HT1080 (cell line): ENCODE data around the gene FBXL7. TPM values are rescaled to one million over a fixed set of nuclear protein-coding genes. Genes with fewer than 3 reads are reported as not detected.

ENCODE experiments used
- DNase-seq: peaks from one replicate; pipeline ENCODE4 v3.0.0-alpha.2; 2015; ENCODE audit warnings: low read depth
- total RNA-seq: library from RNA; depleted of rRNA; stranded (reverse); fragments of >200 nt; shearing (Covaris generic); gene quantifications from 2 replicates; pipeline ENCODE4 v1.2.3, GENCODE V29; 2014

FBXL7 gene
- total RNA-seq, 1 experiment from 2014 or later: 2.5 TPM

DNA sequence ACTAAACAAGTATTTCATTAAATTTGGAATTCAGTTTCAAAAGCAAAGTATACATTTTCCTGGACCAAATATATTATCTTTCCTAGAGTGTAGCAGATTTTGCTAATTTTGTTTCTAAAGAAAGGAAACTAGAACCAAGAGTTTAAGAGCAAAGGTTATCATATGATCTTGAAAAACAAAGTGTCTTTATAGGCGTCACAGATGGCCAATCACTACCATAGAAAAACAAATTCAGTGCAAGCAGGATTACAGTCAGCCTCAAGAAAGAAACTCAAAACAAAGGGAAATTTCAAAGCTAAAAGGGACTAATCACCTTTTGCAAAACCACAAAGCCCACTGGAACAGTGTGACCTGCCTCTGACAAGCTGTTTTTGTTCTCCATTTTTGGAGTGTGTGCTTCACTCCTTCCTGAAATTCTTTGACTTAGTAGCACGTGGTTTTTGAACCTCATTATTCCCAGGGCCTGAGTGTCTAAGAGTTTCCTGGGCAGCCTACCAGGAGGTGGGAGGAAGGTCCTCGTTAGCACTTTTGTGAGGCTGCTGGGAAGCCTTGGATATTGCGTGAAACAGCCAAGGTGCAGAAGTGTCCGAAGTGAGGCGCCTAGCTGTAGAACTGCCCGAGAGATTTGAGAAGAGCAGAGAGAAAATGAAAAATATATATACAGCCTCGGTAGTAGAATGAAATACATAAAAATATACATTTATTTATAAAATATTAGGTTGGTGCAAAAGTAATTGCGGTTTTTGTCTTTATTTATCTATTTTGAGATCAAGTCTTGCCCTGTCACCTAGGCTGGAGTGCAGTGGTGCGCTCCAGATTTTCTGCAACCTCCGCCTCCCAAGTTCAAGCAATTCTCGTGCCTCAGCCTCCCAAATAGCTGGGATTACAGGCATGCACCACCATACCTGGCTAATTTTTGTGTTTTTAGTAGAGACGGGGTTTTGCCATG is 433.6 kb downstream of the FBXL7 start:
- peak; percentile 47 for DNase-seq

DNA sequence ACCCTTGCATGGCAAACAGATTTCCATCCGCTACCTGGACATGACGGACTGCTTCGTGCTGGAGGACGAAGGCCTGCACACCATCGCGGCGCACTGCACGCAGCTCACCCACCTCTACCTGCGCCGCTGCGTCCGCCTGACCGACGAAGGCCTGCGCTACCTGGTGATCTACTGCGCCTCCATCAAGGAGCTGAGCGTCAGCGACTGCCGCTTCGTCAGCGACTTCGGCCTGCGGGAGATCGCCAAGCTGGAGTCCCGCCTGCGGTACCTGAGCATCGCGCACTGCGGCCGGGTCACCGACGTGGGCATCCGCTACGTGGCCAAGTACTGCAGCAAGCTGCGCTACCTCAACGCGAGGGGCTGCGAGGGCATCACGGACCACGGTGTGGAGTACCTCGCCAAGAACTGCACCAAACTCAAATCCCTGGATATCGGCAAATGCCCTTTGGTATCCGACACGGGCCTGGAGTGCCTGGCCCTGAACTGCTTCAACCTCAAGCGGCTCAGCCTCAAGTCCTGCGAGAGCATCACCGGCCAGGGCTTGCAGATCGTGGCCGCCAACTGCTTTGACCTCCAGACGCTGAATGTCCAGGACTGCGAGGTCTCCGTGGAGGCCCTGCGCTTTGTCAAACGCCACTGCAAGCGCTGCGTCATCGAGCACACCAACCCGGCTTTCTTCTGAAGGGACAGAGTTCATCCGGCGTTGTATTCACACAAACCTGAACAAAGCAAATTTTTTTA is 436.7 kb downstream of the FBXL7 start:
- DNase-seq: no peak

DNA sequence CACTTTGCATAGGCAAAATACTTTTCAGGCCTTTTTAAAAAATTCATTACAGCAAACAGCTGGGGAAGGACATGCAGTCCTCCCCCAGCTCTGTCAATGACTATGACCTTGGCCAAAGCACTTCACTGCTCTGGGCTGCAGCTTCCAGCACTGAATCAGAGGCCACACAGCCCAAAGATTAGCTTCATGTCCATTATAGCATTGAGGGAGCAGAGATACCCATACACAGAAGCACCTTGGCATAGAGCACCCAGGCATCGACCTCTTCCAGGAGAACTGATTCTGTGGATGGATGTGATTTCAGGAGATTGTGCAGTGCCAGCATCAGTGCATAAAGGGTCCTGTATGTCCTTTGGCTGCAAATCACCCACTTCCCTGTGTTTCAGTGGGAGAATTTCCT is 437.7 kb downstream of the FBXL7 start:
- no peak for DNase-seq

DNA sequence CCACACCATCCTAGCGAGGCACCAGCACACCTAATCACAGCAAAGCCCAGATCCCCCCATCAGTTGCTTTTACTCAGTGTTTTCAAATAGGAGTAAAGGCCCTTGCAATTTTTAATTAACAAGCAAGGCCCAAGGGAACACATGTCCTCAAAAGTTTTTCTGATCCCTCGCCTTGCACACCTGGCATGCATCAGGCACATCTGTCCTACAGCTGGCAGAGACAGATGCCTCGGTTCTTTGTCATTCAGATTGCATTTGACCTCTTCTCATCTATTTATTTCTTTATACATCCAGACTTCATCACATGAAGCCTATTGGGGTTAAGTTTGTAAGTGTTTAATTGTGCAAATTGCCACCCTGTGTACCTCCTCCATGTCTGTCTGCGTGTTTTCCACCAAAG is 438.2 kb downstream of the FBXL7 start:
- no peak for DNase-seq

DNA sequence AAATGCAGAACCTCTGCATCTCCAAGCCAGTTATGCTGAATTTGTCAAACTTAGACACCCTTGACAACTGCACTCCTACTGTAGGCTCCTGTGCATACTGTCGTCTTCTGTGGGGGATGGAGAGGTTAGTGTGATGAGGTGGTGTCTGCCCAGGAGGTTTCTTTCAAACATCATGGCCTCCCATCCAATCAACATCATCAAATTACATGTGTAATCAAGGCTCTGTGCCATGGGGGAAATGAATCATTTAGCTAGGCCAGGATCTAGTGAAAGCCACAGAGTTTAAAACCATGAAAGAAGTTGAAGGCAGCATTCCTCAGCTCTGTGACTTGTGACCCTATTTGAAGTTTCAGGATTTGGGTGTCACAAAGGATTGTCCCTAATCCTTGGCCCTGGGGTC is 439.0 kb downstream of the FBXL7 start:
- peak; percentile 98 for DNase-seq

DNA sequence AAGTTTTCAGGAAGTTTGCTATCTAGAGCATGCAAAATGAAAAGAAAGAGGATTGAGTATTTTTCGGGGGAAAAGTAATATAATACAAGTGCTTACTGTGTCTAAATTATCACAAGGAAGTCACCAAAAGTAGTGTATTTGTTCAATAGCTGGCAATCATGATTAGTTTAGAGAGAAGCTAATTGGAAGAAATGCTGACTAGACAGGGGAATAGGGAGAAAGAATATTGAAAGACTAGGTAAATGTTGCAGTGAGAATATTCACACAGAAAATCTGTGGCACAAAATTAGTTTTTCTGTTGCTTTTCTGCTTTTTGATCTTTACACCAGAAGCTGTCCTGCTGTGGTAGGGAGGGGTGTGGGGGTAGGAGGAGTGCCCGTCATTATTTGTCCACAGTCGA is 440.9 kb downstream of the FBXL7 start:
- no peak for DNase-seq

DNA sequence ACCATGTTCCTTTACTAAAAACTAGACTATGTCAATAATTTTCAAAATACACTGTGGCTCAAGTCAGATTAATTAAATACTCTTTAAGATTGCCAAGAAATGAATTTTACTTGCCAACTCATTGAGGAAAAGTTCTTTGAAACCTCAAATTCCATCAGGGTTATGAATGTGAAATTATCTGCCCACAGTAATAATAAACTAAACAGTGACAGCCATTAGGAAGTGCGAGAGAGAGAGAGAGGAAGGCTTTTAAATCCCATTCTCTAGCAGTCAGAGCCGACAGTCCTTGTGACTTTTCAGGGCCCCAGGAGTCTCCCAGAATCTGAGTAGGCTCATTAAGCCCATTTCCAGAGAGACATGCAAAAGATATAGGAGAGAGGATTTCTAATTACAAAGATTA is 443.5 kb downstream of the FBXL7 start:
- no peak for DNase-seq

DNA sequence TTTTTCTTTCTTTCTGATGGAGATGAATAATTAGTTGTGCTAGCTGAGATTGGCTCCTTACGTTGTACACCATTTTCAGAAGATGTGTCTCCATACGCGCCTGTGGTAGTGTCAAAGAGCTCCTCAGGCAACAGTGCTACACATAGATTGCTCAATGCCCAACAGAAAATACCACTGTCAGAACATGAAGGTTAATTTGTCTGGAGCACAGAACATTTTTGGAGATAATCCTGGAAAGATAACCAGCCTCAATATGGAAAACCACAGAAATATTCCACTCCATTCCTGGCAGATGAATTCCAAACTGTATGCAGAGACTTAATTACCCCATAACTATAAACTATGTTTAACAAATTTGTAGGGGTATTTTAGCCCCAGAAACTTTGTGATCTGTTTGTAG is 446.0 kb downstream of the FBXL7 start:
- no peak for DNase-seq

DNA sequence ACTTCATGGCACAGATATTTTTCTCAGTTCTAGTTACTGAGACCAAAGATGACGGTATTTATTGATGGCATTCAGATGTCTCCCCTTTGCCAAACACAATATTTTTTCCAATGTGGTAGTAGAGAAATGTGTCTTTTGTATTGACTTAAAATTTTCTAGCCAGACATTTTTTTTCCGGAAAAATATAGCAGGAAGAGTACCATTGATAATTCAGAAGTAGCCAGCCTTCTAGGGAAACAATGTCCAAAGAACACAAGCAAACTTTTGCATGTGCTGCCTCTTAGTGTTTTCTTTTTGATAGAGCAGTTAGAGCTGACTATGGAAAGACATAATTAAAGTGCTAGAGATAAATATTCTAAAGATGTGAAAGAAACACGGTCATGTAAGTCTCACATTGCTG is 448.2 kb downstream of the FBXL7 start:
- DNase-seq: no peak

DNA sequence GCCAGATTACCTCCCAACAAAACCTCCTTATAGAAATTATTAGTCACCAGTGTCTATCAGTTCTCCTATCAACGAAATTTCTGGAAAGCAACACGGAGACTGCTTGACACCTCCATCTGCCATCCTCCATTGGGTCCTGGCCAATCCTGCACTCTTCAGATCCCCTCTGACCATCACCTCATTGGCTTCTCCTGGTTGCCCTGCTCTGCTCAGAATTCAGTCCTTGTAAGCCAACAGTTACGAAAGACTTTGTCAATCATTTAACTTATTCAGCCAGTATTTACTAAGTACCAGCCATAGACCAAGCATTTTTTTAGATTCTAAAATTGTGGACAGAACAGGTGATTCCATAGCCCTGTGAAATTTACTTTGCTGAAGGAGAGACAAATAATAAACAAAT is 451.1 kb downstream of the FBXL7 start:
- DNase-seq: no peak

DNA sequence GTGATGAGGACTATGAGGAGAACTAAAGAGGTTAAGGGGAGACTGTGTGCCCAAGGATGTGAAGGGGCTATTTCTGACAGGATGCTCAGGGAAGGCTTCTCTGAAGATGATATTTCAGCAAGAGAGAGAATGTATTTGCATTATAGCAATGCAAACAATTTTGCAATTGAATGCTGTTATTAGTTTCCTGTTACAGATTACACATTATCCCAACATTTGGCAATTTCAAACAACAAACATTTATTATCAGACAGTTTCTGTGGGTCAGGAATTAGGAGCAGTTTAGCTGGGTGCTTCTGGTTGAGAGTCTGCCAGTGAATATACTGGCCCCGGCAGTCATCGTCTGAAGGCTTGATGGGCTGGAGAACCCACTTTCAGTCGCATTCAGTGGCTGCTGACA is 451.6 kb downstream of the FBXL7 start:
- no peak for DNase-seq

DNA sequence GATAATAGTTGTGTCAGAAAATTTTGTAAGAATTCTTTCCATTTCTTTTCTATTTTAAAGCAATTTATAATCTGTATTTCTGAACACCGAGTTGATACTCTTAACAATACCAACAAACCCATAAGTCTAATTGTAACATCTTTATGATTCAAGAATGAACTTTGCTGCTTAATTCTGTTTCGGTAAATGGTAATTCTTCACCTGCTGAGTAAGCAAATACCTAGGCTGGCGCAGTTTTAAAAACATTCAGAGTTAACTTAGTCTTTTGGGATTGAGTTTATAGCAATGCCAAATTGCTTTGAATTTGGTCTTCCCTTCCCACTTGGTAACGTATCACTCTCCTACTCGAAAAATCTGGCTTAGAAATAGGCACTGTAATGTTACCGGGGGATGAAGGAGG is 456.6 kb downstream of the FBXL7 start:
- DNase-seq: no peak

DNA sequence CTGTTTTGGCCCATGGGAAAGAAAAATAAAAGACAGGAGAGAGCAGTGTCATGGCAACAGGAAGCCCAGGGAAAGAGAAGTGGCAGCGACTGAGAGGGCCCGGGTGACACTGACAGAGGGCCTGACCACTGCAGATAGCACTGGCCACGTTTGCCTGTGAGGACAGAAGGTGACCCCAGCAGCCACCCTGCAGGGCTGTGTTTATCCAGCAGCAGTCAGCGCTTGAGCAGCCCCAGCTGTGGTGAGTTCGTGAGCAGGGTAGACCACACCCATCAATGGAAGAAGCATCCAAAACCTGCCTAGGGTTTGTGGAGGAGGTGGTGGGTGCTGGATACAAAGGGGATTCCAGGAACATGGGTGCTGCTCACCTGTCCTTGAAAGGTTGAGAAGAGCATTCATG is 457.1 kb downstream of the FBXL7 start:
- no peak for DNase-seq

DNA sequence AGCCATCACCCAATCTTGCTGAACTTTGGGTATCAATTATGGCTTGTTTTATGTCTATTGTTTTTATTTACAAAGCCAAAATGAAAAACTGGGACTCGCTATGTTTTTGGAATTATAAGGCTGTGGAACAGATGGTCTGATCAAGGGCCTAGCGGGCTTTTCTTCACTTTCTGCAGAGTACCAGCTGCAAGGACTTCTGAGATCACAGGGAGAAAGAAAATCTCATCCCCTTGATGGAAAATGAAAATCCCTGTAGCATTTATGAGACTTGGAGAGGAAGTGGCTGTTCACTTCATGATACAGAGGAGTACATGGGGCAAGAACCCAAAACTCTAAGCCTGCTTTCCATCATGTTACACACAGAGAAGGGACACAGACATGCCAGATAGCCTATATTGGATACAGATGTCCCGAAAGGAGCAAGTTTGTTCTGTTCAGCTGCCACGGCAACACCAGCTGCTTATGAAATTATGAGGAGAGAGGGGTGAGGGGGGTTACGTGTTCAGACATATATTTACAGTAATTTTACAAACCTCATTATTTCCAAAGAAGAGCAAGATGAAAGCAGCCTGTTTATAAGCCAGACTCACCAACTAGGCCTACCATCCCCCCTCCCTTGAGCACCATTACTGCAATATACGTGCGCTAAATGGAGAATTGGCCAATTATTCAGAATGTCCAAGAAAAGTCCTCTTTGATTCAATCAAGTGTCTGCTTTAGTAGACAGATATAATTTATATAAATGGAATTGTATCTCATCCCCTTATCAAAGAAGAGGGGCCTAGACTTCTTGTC is 459.6 kb downstream of the FBXL7 start:
- DNase-seq: no peak

DNA sequence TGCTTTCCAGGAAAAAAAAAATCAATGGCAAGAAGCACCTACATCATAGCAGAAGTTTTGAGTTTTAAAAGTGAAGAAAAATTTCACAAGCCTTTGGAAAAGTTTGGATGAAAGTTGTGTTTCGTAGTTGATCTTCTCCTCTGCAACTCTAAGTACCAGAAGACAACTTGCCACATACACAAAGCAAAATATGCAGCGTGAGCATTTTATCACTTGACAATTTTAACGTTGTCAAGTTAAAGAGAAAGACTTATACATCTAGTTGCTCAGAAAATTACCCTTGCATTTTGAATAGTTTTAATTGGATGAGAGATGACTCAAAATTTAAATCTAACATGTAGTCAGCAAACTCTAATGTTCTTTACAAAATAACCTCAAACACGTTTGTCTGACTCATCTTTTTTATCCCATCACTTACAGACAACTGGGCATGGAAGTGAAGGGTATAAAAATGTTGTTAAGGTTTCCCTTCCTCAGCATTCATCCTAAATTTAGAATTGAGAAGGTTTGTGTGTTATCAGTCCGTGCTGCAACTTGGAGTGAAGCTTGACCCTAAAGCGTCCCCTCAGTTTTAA is 466.2 kb downstream of the FBXL7 start:
- DNase-seq: peak; percentile 42

DNA sequence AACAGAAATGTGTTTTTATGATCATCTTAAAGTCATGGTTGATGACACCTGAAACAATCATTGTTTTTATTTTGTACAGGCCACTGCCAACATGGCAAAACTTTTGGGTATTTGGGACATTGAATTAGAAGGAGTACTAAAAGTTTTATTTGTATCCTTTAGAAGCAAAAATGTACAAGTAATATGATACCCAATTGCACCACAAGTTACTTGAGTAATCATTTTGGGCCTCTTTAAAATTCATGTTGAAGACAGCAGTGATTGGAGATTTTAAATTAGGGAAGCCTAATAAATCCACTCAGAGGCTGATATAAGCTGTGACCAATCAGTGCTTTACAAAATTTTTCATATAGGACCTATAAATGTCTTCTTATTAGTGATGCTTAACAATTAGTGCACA is 466.7 kb downstream of the FBXL7 start:
- DNase-seq: no peak

DNA sequence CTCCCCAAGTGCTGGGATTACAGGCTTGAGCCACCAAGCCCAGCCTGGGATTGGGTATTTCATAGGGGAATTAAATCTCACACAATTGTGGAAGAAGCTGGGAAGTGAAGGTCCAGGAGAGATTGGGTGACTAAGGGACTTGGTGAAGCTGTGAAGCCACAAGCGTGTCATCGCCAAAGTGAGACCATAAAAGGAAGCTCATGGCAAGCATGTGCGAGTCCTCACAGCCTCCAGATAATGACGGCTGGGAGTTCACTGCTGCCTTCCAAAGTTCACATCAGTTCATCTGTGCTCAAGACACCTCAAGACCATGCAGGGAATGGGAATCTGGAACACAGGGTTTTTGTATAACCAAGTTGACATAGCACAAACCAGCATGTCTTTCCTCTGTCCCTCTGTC is 469.0 kb downstream of the FBXL7 start:
- DNase-seq: peak; percentile 63

DNA sequence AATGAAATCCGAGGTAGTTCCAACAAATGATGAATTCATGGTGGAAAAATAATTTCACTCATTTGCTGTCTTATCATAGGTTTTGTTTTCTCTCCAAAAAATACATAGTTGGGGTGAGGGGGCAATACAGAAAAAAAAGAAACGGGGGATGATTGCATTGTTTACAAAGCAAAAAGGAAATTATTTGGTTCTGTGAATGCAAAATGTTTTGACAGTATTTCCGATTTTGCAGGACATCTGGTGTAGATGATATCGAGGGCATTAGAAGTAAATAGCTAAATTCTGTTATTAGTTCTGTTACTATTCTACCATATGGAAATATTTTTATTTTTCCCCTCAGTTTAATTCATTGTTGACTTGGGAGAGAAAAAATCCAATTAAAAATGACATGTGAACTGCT is 477.9 kb downstream of the FBXL7 start:
- no peak for DNase-seq

DNA sequence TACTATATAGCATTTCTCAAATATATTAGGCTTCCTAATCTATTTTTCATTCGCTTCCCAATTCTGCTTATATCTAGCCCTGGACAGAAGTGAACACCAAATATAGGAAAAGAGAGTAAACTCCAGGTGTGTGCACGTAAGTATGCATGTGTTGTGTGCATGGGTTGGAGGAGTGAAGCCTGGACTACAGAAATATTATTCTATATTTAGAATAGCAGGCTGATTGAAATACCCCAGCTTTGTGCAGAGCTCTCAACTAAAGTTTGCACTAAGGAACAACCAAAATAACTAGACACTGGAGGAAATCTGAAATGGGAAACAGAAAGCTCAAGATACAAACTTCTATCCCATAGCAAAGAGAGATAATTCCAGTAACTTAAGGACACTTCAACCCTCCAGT is 480.9 kb downstream of the FBXL7 start:
- no peak for DNase-seq

DNA sequence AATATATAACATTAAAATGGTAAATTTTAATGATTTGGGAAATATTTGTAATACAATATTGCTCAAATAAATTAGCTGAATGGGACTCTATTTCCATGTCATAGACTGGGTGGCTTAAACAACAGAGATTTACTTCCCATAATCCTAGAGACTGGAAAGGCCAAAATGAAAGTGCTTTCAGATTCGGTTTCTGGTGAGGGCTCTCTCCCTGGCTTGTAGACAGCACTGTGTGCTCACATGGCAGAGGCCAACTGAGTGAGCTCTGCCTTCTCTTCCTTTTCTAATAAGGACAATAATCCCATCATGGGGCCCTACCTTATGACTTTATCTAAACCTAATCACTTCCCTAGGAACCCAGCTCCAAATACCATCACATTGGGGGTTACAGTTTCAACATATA is 483.4 kb downstream of the FBXL7 start:
- DNase-seq: no peak
